DND-41 (cell line): ENCODE data around the gene TREM1.

ENCODE experiments used
- ATAC-seq: fragments of 200-7000 bp; cut with Tn5 transposase; 3 replicates; pipeline ENCODE4 v1.9.1; 2021; ENCODE audit warnings: low read depth; ENCODE audit not compliant: insufficient read depth
- DNase-seq: peaks from one replicate; pipeline ENCODE4 v3.0.0-alpha.2; 2020
- H2AFZ ChIP-seq: 2 replicates; pipeline ENCODE4 v1.6.0; 2012; ENCODE audit warnings: low read depth, low read length
- H3K27ac ChIP-seq: 2 replicates; pipeline ENCODE4 v1.5.1; 2012; ENCODE audit warnings: low read length, inconsistent platforms
- H3K27me3 ChIP-seq: fragments of 200-600 bp; sonication (generic); 2 replicates; pipeline ENCODE4 v1.6.0; 2012; ENCODE audit warnings: low read length, mild to moderate bottlenecking, inconsistent platforms; ENCODE audit not compliant: insufficient read depth, poor library complexity
- H3K36me3 ChIP-seq: 2 replicates; pipeline ENCODE4 v1.5.1; 2012; ENCODE audit warnings: low read length, inconsistent platforms; ENCODE audit not compliant: insufficient read depth
- H3K4me1 ChIP-seq: 2 replicates; pipeline ENCODE4 v1.5.1; 2012; ENCODE audit warnings: mild to moderate bottlenecking, low read length; ENCODE audit not compliant: insufficient read depth
- H3K4me2 ChIP-seq: 2 replicates; pipeline ENCODE4 v1.6.0; 2012; ENCODE audit warnings: mild to moderate bottlenecking, moderate library complexity, low read length, inconsistent platforms; ENCODE audit not compliant: insufficient read depth
- H3K4me3 ChIP-seq, 2 experiments: fragments of 200-600 bp in 1 of 2; shearing (Covaris generic) in 1 of 2; 2 replicates each; pipeline ENCODE4 v1.5.1; 2012 to 2016; ENCODE audit warnings: inconsistent platforms in 2 of 2, low read length in 2 of 2, mild to moderate bottlenecking in 2 of 2, low read depth in 1 of 2, moderate library complexity in 1 of 2
- H3K79me2 ChIP-seq: 2 replicates; pipeline ENCODE4 v1.6.0; 2012; ENCODE audit warnings: low read length, inconsistent platforms; ENCODE audit not compliant: insufficient read depth
- H3K9ac ChIP-seq: 2 replicates; pipeline ENCODE4 v1.6.0; 2012; ENCODE audit warnings: low read depth, mild to moderate bottlenecking, inconsistent platforms, low read length, moderate library complexity
- H3K9me3 ChIP-seq: 2 replicates; pipeline ENCODE4 v1.5.1; 2012; ENCODE audit warnings: low read length, moderate library complexity, mild to moderate bottlenecking, inconsistent platforms; ENCODE audit not compliant: insufficient read depth, severe bottlenecking
- H4K20me1 ChIP-seq: 2 replicates; pipeline ENCODE4 v1.6.0; 2012; ENCODE audit warnings: low read length; ENCODE audit not compliant: insufficient read depth
- EZH2 ChIP-seq: IDR thresholded peaks from 3 replicates; pipeline ENCODE4 v1.6.1; 2012; ENCODE audit warnings: borderline replicate concordance, low read depth, mild to moderate bottlenecking, moderate library complexity, low read length, inconsistent platforms; ENCODE audit not compliant: severe bottlenecking
- TF ChIP-seq, protein P1 (sequence below): IDR thresholded peaks from 2 replicates; pipeline ENCODE4 v1.5.1; 2012; ENCODE audit warnings: borderline replicate concordance, low read length, moderate library complexity, mild to moderate bottlenecking; ENCODE audit not compliant: poor library complexity, severe bottlenecking; ENCODE audit errors: extremely low read depth

Gene TREM1

DNA sequence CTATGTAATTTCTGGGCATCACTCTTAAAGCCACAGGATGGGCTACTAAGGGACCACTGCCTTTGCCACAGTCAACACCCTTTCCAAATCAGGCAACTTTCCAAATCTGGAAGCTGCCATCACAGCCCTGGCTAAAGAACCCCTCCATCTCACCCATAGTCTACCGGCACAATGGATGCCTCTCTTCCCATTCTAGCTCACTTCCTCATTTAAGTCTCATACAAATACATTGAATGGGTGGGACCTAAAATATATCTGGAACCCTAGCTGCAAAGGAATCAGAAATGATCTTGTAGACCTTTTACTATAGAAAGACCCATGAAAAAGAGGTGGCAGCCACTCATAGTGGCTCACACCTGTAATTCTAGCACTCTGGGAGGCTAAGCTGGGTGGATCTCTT is 61.7 kb downstream of the TREM1 start:
- Histone ChIP-seq H3K79me2 (no peaks in the 10 kb centered on the region), H2AFZ (no peak overlapping the region), H3K9me3 (no peaks in the 10 kb centered on the region), H3K4me2 (no peak overlapping the region), H3K4me3 (no peak overlapping the region), H3K36me3 (no peaks in the 10 kb centered on the region), H4K20me1 (no peaks in the 10 kb centered on the region), H3K27me3 (no peaks in the 10 kb centered on the region), H3K9ac (no peak overlapping the region), H3K4me1 (peaks cover 18% of the 10 kb centered on the region), H3K27ac (no peak overlapping the region)
- no peak for DNase-seq
- no peak for ATAC-seq
- TF ChIP-seq, protein P1, sequence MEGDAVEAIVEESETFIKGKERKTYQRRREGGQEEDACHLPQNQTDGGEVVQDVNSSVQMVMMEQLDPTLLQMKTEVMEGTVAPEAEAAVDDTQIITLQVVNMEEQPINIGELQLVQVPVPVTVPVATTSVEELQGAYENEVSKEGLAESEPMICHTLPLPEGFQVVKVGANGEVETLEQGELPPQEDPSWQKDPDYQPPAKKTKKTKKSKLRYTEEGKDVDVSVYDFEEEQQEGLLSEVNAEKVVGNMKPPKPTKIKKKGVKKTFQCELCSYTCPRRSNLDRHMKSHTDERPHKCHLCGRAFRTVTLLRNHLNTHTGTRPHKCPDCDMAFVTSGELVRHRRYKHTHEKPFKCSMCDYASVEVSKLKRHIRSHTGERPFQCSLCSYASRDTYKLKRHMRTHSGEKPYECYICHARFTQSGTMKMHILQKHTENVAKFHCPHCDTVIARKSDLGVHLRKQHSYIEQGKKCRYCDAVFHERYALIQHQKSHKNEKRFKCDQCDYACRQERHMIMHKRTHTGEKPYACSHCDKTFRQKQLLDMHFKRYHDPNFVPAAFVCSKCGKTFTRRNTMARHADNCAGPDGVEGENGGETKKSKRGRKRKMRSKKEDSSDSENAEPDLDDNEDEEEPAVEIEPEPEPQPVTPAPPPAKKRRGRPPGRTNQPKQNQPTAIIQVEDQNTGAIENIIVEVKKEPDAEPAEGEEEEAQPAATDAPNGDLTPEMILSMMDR, result no peak
- no peak for TF ChIP-seq EZH2
